Large intestine (tissue), 3 donors: ENCODE data around the gene UBALD1. TPM values are rescaled to one million over a fixed set of nuclear protein-coding genes. Genes with fewer than 3 reads are reported as not detected.
"Not testable (repeated sequence)": the region's sequence is repeated elsewhere in the genome, so short reads cannot be mapped to it uniquely, and the experiment has no call there.

ENCODE experiments used
- DNase-seq, 2 donors: peaks; one replicate each; pipeline versions ENCODE4 v3.0.0 to v3.0.0-alpha.2; 2013
- H3K27ac ChIP-seq: one replicate; pipeline ENCODE4 v1.5.1; 2013; ENCODE audit warnings: low read length
- H3K27me3 ChIP-seq: 2 replicates; pipeline ENCODE4 v1.6.1; 2013; ENCODE audit warnings: low read length; ENCODE audit not compliant: control insufficient read depth, insufficient read depth
- H3K36me3 ChIP-seq: 2 replicates; pipeline ENCODE4 v1.6.1; 2013; ENCODE audit warnings: low read length; ENCODE audit not compliant: control insufficient read depth, insufficient read depth
- H3K4me1 ChIP-seq: one replicate; pipeline ENCODE4 v1.6.1; 2013; ENCODE audit warnings: low read length; ENCODE audit not compliant: control insufficient read depth, insufficient read depth
- H3K4me3 ChIP-seq: one replicate; pipeline ENCODE4 v1.5.1; 2013; ENCODE audit warnings: low read length
- H3K9me3 ChIP-seq: one replicate; pipeline ENCODE4 v1.6.1; 2013; ENCODE audit warnings: mild to moderate bottlenecking, low read depth, low read length, moderate library complexity; ENCODE audit not compliant: control insufficient read depth
- WGBS: methylation state at CpG from one replicate; pipeline ENCODE4 v1.1.5; 2013; ENCODE audit warnings: low lambda C conversion rate; ENCODE audit not compliant: insufficient coverage; 5-methylcytosine and 5-hydroxymethylcytosine counted together
- polyA plus RNA-seq: library from polyadenylated mRNA; unstranded; fragments of 120-200 nt; gene quantifications from one replicate; pipeline ENCODE4 v1.2.1, GENCODE V29; 2013

Gene UBALD1
- polyA plus RNA-seq, 1 donor = 28.4 TPM

DNA sequence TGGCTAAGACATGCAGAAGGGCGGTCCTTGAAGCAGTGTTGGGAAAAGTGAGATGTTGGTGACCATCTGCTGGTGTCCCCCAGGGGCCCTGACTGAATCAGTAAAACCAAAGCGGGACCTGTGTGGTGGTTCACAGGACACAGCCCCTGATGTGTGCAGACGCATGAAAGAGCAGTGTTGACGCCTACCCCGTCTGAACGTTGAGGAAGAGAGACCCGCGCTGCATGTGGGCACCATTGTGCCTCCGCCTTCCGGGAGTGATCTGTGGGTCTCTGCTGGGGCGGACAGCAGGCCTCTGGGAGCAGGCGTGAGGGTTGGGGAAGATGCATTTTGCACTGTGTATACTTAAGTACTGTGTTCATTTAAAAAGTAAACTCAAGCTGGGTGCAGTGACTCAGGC lies 41.5 kb upstream of the UBALD1 start:
- Histone ChIP-seq H3K36me3 (peaks cover 60% of the 10 kb centered on the region), H3K27ac (peak overlapping the region; percentile 92), H3K9me3 (peaks cover 4% of the 10 kb centered on the region), H3K4me3 (no peak overlapping the region), H3K4me1 (peaks cover 84% of the 10 kb centered on the region), H3K27me3 (no peaks in the 10 kb centered on the region)
- no peak for DNase-seq
- no CpG with 5 or more reads among the region's 12 CpGs for WGBS

DNA sequence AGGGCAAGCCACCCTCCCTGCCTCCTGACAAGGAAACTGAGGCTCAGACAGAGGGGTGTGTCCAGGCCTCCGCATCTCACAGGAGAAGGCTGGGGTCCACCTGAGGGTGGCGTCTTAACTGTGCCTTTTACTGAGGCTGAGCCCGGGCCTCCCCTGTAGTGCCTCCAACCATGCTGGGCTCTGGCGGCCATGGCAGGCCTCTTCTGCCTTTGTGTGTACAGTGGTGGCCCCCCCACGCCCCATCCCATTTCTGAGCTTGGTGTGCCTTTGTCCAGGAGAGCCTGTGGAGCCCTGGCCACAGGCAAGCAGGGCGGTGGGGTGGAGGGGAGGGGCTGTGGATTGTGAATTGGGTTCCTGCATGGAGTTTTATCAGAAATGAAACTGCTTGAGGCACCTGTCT lies 41.1 kb upstream of the UBALD1 start:
- no CpG with 5 or more reads among the region's 6 CpGs for WGBS
- Histone ChIP-seq H3K36me3 (peaks cover 64% of the 10 kb centered on the region), H3K27ac (peak overlapping the region; percentile 92)

DNA sequence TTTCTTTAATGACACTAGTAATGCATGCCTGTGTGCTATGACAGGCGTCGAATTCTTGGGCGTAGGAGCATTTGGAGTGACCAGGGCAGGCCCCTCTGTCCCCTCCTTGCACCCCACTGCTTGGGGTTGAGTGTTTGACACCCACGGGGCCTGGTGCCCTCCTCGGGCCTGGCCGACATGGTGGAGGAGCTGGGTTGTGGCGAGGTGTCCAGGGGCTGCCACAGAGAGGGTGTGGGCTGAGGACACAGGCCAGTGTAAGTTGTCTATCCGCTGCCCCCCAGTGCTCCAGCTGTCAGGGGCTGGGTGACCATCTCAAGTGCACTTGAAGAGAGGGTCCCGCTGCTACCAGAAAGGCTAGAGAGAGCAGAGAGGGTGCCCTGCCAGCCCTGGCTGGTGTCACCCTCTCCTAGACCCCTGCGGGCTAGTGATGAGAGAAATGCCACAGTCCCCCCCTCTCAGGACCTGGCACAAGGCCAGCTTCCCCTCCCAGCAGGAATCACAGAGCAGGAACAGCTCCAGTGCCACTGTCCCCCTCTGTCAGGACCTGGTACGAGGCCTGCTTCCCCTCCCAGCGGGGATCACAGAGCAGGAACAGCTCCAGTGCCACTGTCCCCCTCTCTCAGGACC lies 40.4 kb upstream of the UBALD1 start:
- H3K9me3 ChIP-seq = peaks cover 4% of the 10 kb centered on the region
- H3K27me3 ChIP-seq = no peaks in the 10 kb centered on the region
- no CpG with 5 or more reads among the region's 12 CpGs for WGBS
- peaks cover 68% of the 10 kb centered on the region for H3K36me3 ChIP-seq
- peaks cover 74% of the 10 kb centered on the region for H3K4me1 ChIP-seq
- H3K4me3 ChIP-seq = no peak overlapping the region
- DNase-seq = no peak
- H3K27ac ChIP-seq = peak overlapping the region; percentile 92

More for the DNA sequence above, 41.1 kb upstream of the UBALD1 start:
- H3K27me3 ChIP-seq = no peaks in the 10 kb centered on the region
- peaks cover 80% of the 10 kb centered on the region for H3K4me1 ChIP-seq
- peaks cover 4% of the 10 kb centered on the region for H3K9me3 ChIP-seq
- DNase-seq = no peak
- no peak overlapping the region for H3K4me3 ChIP-seq

DNA sequence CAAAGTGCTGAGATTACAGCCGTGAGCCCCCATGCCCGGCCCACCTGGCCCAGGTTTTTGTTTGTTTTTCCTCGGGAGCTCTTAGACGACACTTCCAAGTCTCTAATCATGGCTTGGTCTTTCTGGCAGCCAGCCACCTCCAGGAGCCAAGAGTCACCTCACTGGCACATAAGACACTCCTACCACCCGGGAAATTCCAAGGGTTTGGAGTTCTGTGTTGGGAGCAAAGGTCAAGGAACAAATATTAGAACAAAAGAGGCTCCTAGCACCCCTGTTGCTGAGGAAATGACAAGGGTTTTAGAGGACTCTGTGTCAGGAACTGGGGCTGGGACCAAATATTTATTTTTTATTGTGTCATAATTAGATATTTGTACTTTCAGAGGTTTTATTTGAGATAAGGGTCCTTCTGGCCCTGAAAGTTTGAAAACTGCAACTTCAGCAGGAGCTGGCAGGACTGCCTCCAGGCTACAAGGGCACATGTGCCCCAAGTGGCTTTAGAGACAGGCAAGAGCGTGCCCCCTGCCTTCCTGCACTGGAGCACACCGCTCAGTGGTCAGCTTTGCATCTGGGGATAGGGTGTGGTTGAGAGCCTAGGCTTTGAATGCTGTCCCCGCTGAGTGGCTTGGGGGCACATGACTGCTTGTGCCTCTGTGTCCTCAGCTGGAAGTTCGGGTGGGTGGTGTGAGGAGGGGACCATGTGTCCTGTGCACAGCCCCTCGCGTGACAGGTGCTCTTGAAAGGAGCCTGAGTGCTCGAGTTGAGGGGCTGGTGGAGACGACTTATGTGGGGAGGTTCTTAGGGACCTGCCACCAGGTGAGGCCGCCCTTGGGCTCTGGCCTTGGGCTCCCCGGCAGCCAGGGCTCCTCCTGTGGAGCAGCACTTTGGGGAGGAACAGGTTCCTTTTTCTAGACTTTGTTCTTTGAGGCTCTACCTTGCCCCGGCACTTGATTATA lies 39.6 kb upstream of the UBALD1 start:
- H3K27me3 ChIP-seq = no peaks in the 10 kb centered on the region
- peak; percentile 92 to 96 for DNase-seq
- no peak overlapping the region for H3K4me3 ChIP-seq
- peaks cover 60% of the 10 kb centered on the region for H3K36me3 ChIP-seq
- H3K4me1 ChIP-seq = peaks cover 67% of the 10 kb centered on the region
- H3K9me3 ChIP-seq = peaks cover 4% of the 10 kb centered on the region
- H3K27ac ChIP-seq = peak overlapping the region; percentile 92
- no CpG with 5 or more reads among the region's 16 CpGs for WGBS

DNA sequence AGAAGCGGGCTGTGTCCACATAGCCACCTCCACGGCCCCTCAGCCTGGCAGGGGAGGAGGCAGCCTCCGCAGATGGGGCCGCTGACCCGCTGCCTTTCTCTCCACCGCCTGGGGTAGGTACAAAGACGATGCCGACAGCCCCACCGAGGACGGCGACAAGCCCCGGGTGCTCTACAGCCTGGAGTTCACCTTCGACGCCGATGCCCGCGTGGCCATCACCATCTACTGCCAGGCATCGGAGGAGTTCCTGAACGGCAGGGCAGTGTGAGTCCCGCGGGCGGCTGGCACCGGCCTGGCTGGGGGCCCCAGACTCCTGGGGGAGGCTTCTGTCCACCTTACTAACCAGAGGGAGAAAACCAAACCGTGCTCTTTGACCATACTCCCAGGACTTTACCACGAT lies 37.9 kb upstream of the UBALD1 start:
- peaks cover 57% of the 10 kb centered on the region for H3K36me3 ChIP-seq
- H3K4me1 ChIP-seq = peaks cover 56% of the 10 kb centered on the region
- DNase-seq = no peak

DNA sequence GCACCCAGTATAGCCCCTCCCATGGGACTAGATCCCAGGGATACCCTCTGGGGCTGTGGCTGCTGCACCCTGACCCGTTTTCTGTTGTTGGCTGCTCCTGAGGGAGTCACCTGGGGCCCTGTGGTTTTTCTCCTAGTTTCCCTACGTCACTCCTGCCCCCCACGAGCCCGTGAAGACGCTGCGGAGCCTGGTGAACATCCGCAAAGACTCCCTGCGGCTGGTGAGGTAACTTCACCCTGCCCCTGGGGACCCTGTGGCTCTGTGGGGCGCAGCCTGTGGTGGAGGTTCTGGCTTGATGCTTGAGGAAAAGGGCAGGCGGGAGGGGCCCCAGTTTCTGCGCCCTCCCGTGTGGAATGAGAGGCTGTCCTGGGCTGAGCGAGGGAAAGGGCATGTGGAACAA lies 37.1 kb upstream of the UBALD1 start:
- peaks cover 21% of the 10 kb centered on the region for H3K9me3 ChIP-seq
- H3K4me1 ChIP-seq = peaks cover 49% of the 10 kb centered on the region
- no peak for DNase-seq
- H3K4me3 ChIP-seq = no peak overlapping the region
- H3K27me3 ChIP-seq = no peaks in the 10 kb centered on the region
- H3K36me3 ChIP-seq = peaks cover 55% of the 10 kb centered on the region
- H3K27ac ChIP-seq = no peak overlapping the region
- WGBS = 60% methylated on average over 1 of the region's 13 CpGs

More for the DNA sequence above, 37.9 kb upstream of the UBALD1 start:
- no CpG with 5 or more reads among the region's 25 CpGs for WGBS
- peaks cover 16% of the 10 kb centered on the region for H3K9me3 ChIP-seq
- no peak overlapping the region for H3K4me3 ChIP-seq
- H3K27ac ChIP-seq = peak overlapping the region; percentile 92
- no peaks in the 10 kb centered on the region for H3K27me3 ChIP-seq

DNA sequence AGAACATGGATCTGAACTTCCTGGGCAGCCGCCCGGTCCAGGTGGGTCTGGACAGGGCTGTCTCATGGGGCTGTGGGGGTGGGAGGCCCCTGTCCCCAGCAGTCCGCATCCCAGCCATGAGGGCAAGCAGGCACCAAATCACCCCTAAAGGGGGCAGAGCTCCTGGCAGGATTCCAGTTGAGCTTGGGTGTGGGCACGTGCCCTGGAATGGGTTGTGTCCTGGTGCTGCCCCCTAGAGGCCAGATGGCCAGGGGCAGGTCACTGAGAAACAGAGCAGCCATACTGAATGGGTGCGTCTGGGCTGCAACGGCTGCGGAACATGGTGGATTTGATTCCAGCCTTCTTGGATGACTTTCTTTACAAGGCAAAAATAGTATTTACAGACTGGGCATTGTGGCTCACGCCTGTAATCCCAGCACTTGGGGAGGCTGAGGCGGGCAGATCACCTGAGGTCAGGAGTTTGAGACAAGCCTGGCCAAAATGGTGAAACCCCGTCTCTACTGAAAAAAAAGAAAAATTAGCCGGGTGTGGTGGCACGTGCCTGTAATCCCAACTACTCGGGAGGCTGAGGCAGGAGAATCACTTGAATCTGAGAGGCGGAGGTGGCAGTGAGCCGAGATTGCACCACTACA lies 35.9 kb upstream of the UBALD1 start:
- WGBS = no CpG with 5 or more reads among the region's 15 CpGs
- H3K4me3 ChIP-seq, H3K27ac ChIP-seq, H3K27me3 ChIP-seq: not testable (repeated sequence)
- Histone ChIP-seq H3K36me3 (peaks cover 58% of the 10 kb centered on the region), H3K4me1 (peaks cover 38% of the 10 kb centered on the region), H3K9me3 (peaks cover 27% of the 10 kb centered on the region)
- DNase-seq = peak; percentile 60 to 66

DNA sequence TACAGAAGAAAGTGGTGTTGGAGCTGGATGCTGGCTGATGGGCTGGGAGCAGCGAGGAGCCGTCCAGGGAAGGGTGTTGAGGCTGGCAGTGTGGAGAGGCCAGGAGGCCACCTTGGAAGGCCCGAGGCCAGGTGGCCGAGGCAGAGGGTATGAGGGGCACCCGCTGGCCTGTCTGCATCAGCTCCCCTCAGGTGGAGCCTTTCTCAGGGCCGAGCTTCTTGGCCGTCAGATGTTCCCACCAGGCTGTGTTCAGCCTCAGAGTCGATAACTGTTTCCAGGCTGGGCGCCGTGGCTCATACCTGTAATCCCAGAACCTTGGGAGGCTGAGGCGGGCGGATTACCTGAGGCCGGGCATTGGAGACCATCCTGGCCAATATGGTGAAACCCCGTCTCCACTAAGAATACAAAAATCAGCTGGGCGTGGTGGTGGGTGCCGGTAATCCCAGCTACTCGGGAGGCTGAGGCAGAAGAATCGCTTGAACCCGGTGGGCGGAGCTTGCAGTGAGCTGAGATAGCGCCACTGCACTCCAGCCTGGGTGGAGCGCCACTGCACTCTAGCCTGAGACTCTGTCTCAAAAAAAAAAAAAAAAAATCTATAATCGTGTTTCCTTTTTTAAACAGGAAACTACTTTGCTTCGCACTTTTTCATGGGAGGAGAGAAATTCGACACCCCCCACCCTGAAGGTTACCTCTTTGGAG lies 35.2 kb upstream of the UBALD1 start:
- no peak for DNase-seq
- Histone ChIP-seq H3K27ac (no peak overlapping the region), H3K27me3 (no peaks in the 10 kb centered on the region), H3K4me3 (no peak overlapping the region), H3K36me3 (peaks cover 56% of the 10 kb centered on the region), H3K9me3 (peaks cover 27% of the 10 kb centered on the region), H3K4me1 (peaks cover 31% of the 10 kb centered on the region)
- no CpG with 5 or more reads among the region's 25 CpGs for WGBS

DNA sequence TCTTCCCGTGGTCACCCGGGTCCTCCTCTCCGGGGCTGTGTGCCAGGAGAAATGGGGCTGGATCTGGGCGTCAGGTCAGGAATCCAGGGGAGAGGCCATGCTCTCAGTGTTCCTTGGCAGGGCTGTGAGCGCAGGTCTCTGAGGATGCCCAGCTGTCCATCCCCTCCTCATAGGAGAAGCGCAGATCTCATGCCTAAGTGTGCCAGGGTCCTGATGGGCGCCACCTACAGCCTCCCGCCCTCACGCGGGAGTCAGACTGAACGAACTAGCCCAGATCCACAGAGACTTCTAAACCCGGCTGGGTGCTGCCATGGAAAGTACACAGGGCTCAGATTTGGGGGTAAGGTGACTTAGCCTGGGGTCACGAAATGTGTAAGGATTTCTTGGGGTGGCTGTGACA lies 34.2 kb upstream of the UBALD1 start:
- Histone ChIP-seq H3K36me3 (peaks cover 55% of the 10 kb centered on the region), H3K4me1 (peaks cover 21% of the 10 kb centered on the region), H3K4me3 (no peak overlapping the region), H3K27me3 (no peaks in the 10 kb centered on the region), H3K9me3 (peaks cover 27% of the 10 kb centered on the region), H3K27ac (no peak overlapping the region)
- 100% methylated on average over 1 of the region's 13 CpGs for WGBS
- no peak for DNase-seq

DNA sequence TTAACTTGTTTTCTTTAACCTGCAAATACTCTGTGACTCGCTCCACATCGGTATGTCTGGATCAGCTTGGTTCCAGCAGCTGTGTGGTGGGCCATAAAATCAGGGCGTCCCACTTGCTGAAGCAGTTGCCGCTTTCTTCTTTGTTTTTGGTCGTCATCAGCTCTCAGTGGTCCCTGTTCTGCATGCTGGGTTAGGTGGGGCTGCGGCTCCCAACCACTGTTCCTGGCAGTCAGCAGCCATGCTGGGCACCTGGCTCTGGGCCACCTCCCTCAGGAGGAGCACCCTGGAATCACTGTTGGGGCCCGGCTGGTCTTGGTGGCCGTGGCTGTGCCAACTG lies 32.9 kb upstream of the UBALD1 start:
- H3K9me3 ChIP-seq = peaks cover 25% of the 10 kb centered on the region
- no peak overlapping the region for H3K4me3 ChIP-seq
- DNase-seq = no peak
- H3K4me1 ChIP-seq = peaks cover 8% of the 10 kb centered on the region
- peaks cover 51% of the 10 kb centered on the region for H3K36me3 ChIP-seq
- WGBS = no CpG with 5 or more reads among the region's 8 CpGs
- H3K27ac ChIP-seq = no peak overlapping the region
- H3K27me3 ChIP-seq = no peaks in the 10 kb centered on the region
